ENCODE measurements around the gene MBP.

The MBP gene

GRCh38 chr18:77082316-77082955 lies 50.1 kb downstream of the MBP start:
- DNase-seq (ENCODE audit: low spot score), result no peak

- DNase-seq (ENCODE audit: low spot score), result peak; percentile 16
Observed at GRCh38 chr18:77081390-77081778, 51.2 kb downstream of the MBP start.

DNA sequence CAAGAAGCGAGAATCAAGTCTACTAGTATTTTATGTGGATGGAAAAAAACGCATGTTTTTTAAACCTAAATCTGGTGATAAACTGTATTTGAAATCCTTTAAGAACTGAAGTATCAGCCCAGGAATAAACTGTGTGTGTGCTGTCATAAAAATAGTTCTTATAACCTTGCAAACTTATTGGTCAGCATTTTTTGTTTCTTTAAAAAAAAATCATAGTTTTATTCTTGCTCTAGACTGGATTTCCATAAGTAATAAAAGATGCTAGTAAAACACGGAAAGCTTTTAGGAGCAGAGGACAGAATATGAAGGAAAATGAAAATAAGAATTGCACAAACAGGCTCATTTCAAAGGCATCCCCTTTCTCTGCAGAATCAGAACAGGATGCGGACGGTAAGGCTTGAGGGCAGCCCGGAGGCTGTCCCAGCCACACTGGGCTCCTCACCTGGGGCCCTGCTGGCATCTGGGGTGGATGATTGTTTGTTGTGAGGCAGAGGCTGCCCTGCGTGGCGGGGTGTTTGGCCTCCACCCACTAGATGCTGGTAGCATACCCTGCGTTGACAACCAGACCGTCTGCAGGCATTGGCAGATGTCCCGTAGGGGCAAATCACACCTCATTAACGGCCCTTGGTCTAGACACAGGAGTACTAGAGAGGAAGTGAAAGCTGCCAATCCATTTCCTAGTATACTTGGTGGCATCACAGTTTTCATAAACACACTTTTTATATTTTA lies 52.5 kb downstream of the MBP start:
- peak; percentile 83 for DNase-seq (ENCODE audit: low spot score)

- DNase-seq (ENCODE audit: low spot score), result no peak
Observed at GRCh38 chr18:77079088-77079487, 53.5 kb downstream of the MBP start.

GRCh38 chr18:77078690-77079070 lies 53.9 kb downstream of the MBP start:
- no peak for DNase-seq (ENCODE audit: low spot score)

GRCh38 chr18:77077941-77078689 lies 54.5 kb downstream of the MBP start:
- DNase-seq (ENCODE audit: low spot score), result no peak

- DNase-seq (ENCODE audit: low spot score), result no peak
Observed at GRCh38 chr18:77077401-77077800, 55.2 kb downstream of the MBP start.

- no peak for DNase-seq (ENCODE audit: low spot score)
Observed at GRCh38 chr18:77076111-77076510, 56.5 kb downstream of the MBP start.

GRCh38 chr18:77074431-77074830 lies 58.2 kb downstream of the MBP start:
- DNase-seq (ENCODE audit: low spot score), result no peak

- DNase-seq (ENCODE audit: low spot score), result no peak
Observed at GRCh38 chr18:77073336-77074093, 59.1 kb downstream of the MBP start.

GRCh38 chr18:77072566-77072965 lies 60.0 kb downstream of the MBP start:
- DNase-seq (ENCODE audit: low spot score), result no peak

DNA sequence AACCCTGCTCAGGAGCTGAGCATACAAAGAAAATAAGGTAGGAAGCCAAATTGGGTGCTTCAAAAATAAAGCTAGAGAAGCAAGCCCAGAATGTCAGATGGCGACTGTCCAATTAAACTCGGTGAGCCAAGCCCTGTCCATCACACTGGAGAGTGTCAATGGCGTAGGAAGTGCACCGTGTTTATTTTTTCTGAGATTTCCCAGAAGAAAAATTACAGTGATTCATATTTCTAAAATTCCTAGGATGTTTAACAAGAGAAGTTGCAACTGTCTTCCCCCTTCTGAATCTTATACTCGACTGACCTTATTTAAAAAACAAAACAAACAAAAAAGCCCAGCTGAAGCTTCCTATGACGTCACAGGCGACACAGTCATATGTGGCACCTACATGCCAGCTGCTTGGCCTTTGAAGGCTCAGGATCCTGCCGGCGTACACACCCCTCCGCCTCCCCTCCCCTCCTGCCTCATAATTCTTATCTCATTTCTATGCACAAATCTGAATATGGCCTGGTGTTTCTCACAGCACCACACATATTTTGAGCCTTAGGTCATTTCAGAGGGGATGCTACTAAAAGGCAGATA lies 60.8 kb downstream of the MBP start:
- DNase-seq (ENCODE audit: low spot score), result no peak

- DNase-seq (ENCODE audit: low spot score), result no peak
Observed at GRCh38 chr18:77071061-77071460, 61.5 kb downstream of the MBP start.

DNA sequence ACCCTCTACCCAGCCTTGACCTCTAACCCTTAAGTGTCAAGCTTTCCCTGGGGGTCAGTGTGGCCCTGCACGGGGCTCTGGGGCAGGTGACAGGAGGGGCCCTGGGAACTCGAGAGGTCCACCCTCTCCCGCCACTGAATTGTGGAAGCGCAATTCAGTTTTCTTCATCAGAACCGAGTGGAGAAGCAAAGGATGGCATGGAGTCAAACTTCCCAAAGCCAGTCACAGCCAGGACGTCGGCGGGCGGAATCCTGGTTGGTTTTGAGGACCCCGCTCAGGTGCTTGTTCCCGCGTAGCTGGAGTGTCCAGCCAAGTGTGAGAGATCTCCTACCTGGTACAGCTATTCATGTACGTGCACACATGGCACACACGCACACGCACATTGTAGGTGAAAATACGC lies 62.0 kb downstream of the MBP start:
- no peak for DNase-seq (ENCODE audit: low spot score)

- no peak for DNase-seq (ENCODE audit: low spot score)
Observed at GRCh38 chr18:77069931-77070330, 62.7 kb downstream of the MBP start.

DNA sequence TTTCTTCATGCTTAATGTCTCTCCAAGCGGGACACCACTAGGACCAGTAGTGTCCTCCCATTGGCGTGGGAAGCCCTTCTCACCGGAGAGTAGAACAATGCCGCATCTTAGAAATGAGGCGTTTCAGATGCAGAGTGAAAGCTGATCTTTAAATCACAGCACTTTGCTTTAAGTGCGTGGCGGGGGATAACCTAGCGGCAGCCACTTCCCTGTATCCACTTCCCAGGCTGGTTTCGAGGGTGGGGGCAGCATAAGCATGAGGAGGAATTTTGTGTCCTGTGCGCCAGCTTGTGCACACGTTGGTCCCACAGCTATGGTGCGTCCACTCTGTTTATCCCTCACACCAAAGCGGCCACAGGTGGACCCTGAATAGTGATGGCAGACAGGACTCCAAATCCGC lies 63.1 kb downstream of the MBP start:
- DNase-seq (ENCODE audit: low spot score), result no peak

DNA sequence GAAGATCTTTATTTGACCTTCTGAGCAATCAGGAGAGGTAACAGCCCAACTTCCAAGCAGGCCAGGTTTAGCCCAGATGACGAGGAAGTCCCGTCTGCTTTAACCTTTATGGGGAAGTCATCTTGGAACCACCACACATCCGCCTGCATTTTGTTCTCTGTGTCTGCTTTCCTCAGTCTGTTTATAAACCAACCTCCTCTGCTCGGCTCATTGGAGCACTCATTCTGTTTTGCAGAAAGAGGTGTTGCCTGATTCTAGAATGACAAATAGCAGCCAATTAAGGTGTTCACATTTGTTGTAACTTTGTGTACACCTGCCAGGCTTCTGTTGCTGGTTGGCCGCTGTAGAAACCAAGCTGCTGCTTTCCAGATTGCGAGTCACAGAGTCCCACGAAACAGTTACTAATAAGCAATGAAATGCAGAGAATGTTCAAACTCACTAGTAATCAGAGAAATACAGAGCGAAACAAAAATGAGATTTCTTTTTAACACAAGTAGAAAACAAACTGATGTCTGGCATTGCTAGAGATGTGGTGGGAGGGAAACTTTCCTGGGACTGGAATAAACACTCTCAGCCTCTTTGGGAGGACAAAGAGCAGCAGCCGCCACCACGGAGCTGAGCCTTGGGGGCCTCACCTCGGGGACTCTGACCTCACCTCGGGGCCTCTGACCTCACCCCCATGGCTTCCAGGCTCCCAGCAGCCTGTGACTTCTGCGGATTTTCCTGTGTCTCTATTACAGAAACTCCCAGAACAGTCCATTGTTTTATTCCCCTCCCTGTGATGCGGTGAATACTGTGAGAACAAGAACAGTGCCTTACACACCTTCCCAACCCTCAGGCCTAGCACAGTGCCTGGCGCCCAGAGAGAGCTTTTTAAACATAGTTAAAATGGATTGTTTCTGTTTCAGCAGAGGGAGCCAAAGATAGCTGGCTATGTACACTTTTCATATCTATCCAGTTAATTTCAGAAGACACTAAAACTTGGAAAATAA lies 64.0 kb downstream of the MBP start:
- DNase-seq (ENCODE audit: low spot score), result no peak

GRCh38 chr18:77067291-77068061 lies 65.1 kb downstream of the MBP start:
- no peak for DNase-seq (ENCODE audit: low spot score)

DNA sequence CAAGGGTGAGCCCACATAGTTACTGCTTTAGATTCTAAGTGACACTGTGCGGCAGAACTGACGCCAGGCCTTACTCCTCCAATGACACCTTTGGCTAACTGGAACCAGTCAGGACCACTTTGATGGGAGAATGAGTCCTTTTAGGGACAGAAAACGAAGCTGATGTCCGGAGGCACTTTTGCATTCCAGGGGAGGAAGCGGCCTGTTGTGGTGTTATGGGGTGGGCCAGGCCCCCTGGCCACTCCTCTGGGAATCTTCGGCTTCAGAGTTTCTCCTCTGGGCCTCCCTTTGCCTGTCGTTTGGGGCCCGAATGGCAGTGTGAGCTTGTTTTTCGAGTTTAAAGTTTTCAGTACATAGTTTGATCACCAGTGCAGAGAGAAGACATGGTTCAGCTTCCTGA lies 65.9 kb downstream of the MBP start:
- no peak for DNase-seq (ENCODE audit: low spot score)

- no peak for DNase-seq (ENCODE audit: low spot score)
Observed at GRCh38 chr18:77066101-77066500, 66.5 kb downstream of the MBP start.
